H1 (cell line): Measurements from ENCODE around the gene SPG7. TPM values are rescaled to one million over a fixed set of nuclear protein-coding genes. Genes with fewer than 3 reads are reported as not detected.

Source experiments
- CTCF ChIA-PET: fragments of 300-600 bp; sonication (Branson Sonifier 250); formaldehyde crosslinking; loops from one replicate; lab custom pipeline; 2021; ENCODE audit not compliant: partially characterized antibody; lab: Charles Lee
- POLR2A ChIA-PET: fragments of 300-600 bp; sonication (Branson Sonifier 250); formaldehyde crosslinking; loops from one replicate; lab custom pipeline; 2021; ENCODE audit warnings: inconsistent platforms; ENCODE audit not compliant: partially characterized antibody; lab: Charles Lee
- DNase-seq, 2 experiments: peaks; one replicate each; pipeline versions ENCODE4 v3.0.0 to v3.0.0-alpha.2; 2010 to 2022; ENCODE audit warnings: low spot score in 2 of 2, low read depth in 1 of 2, mixed read lengths in 1 of 2
- FAIRE-seq: peaks from 2 replicates; lab custom pipeline; 2011; peaks lifted over from hg19 to GRCh38; lab: Jason Lieb, UNC
- H2AFZ ChIP-seq: 2 replicates; pipeline ENCODE4 v1.8.1; 2012; ENCODE audit warnings: low read length, inconsistent platforms
- H2AK5ac ChIP-seq: 2 replicates; pipeline ENCODE4 v1.6.1; 2013; ENCODE audit warnings: low read depth, low read length
- H2BK120ac ChIP-seq: replicated peaks from 2 replicates; pipeline ENCODE3; 2013; ENCODE audit warnings: low read depth, low read length, inconsistent platforms
- H2BK12ac ChIP-seq: 2 replicates; pipeline ENCODE4 v1.6.1; 2013; ENCODE audit warnings: low read depth, low read length
- H2BK15ac ChIP-seq: 2 replicates; pipeline ENCODE4 v1.6.1; 2013; ENCODE audit warnings: low read length
- H2BK20ac ChIP-seq: 2 replicates; pipeline ENCODE4 v1.6.1; 2013; ENCODE audit warnings: low read length
- H2BK5ac ChIP-seq: 2 replicates; pipeline ENCODE4 v1.6.1; 2013; ENCODE audit warnings: low read depth, low read length
- H3K14ac ChIP-seq: 2 replicates; pipeline ENCODE4 v1.6.1; 2013; ENCODE audit warnings: inconsistent platforms; ENCODE audit not compliant: insufficient read length
- H3K18ac ChIP-seq: 2 replicates; pipeline ENCODE4 v1.6.1; 2013; ENCODE audit warnings: low read length; ENCODE audit errors: extremely low read depth
- H3K23ac ChIP-seq: 2 replicates; pipeline ENCODE4 v1.6.1; 2013; ENCODE audit warnings: inconsistent platforms; ENCODE audit not compliant: insufficient read length
- H3K23me2 ChIP-seq: 2 replicates; pipeline ENCODE4 v1.6.1; 2013; ENCODE audit warnings: low read depth, low read length
- H3K27ac ChIP-seq: 2 replicates; pipeline ENCODE4 v1.6.1; 2011; ENCODE audit warnings: low read depth, low read length, inconsistent platforms
- H3K27me3 ChIP-seq, 4 experiments: replicated peaks in 1 of 4; 1 replicate in 1 of 4; 2 replicates in 3 of 4; pipeline versions ENCODE4 v1.6.1 to v1.8.1; 2011 to 2013; ENCODE audit warnings: low read length in 3 of 4, mild to moderate bottlenecking in 3 of 4, inconsistent platforms in 2 of 4, mixed read lengths in 2 of 4, moderate library complexity in 1 of 4; ENCODE audit not compliant: control insufficient read depth in 3 of 4, insufficient read depth in 3 of 4; ENCODE audit errors: extremely low read depth in 1 of 4
- H3K36me3 ChIP-seq, 4 experiments: 2 replicates each; pipeline versions ENCODE4 v1.6.1 to v1.8.1; 2011 to 2013; ENCODE audit warnings: mild to moderate bottlenecking in 4 of 4, low read length in 3 of 4, moderate library complexity in 2 of 4, control low read depth in 1 of 4, inconsistent platforms in 1 of 4; ENCODE audit not compliant: insufficient read depth in 4 of 4, control insufficient read depth in 2 of 4
- H3K4ac ChIP-seq: replicated peaks from 2 replicates; pipeline ENCODE3; 2013; ENCODE audit warnings: low read length, low read depth, mixed read lengths, inconsistent platforms; ENCODE audit not compliant: insufficient read length
- H3K4me1 ChIP-seq, 4 experiments: replicated peaks in 1 of 4; 1 replicate in 1 of 4; 2 replicates in 3 of 4; pipeline versions ENCODE4 v1.6.1 to v1.8.1; 2011 to 2013; ENCODE audit warnings: low read length in 3 of 4, inconsistent platforms in 2 of 4, mixed read lengths in 1 of 4; ENCODE audit not compliant: insufficient read depth in 4 of 4, control insufficient read depth in 3 of 4
- H3K4me2 ChIP-seq, 2 experiments: 2 replicates each; pipeline versions ENCODE4 v1.6.1 to v1.8.1; 2011 to 2013; ENCODE audit warnings: low read depth in 2 of 2, low read length in 2 of 2, control low read depth in 1 of 2, inconsistent platforms in 1 of 2, mild to moderate bottlenecking in 1 of 2; ENCODE audit not compliant: insufficient read depth in 1 of 2
- H3K4me3 ChIP-seq, 4 experiments: fragments of 200-600, 300-600 bp in 1 of 4; sonication (generic), shearing (Covaris generic), sonication (Bioruptor Twin) in 1 of 4; 2 replicates each; pipeline versions ENCODE4 v1.5.1 to v1.8.1; 2011 to 2016; ENCODE audit warnings: low read length in 4 of 4, low read depth in 3 of 4, control low read depth in 2 of 4, inconsistent platforms in 2 of 4, mild to moderate bottlenecking in 2 of 4, mixed read lengths in 1 of 4, moderate library complexity in 1 of 4; ENCODE audit not compliant: insufficient read depth in 2 of 4; ENCODE audit errors: extremely low read depth in 1 of 4
- H3K56ac ChIP-seq: replicated peaks from 2 replicates; pipeline ENCODE3; 2013; ENCODE audit warnings: low read depth, mild to moderate bottlenecking, mixed read lengths, low read length, inconsistent platforms; ENCODE audit not compliant: insufficient read length
- H3K79me1 ChIP-seq: 2 replicates; pipeline ENCODE4 v1.6.1; 2013; ENCODE audit warnings: low read depth, low read length, control low read depth
- H3K79me2 ChIP-seq, 2 experiments: 2 replicates each; pipeline versions ENCODE4 v1.6.1 to v1.8.1; 2012 to 2013; ENCODE audit warnings: low read length in 2 of 2, mild to moderate bottlenecking in 2 of 2, inconsistent platforms in 1 of 2; ENCODE audit not compliant: insufficient read depth in 2 of 2, control insufficient read depth in 1 of 2
- H3K9ac ChIP-seq, 4 experiments: replicated peaks in 1 of 4; 1 replicate in 1 of 4; 2 replicates in 3 of 4; pipeline versions ENCODE4 v1.6.1 to v1.8.1; 2011 to 2013; ENCODE audit warnings: low read depth in 3 of 4, low read length in 3 of 4, control low read depth in 2 of 4, mild to moderate bottlenecking in 2 of 4, moderate library complexity in 2 of 4, inconsistent platforms in 1 of 4; ENCODE audit errors: extremely low read depth in 1 of 4
- H3K9me3 ChIP-seq, 2 experiments: 2 replicates each; pipeline versions ENCODE4 v1.6.1 to v1.8.1; 2012 to 2013; ENCODE audit warnings: mild to moderate bottlenecking in 2 of 2, moderate library complexity in 2 of 2, control low read depth in 1 of 2, inconsistent platforms in 1 of 2, low read depth in 1 of 2, low read length in 1 of 2, mixed read lengths in 1 of 2; ENCODE audit not compliant: insufficient read depth in 2 of 2
- H4K20me1 ChIP-seq, 2 experiments: replicated peaks in 1 of 2; 2 replicates each; pipeline versions ENCODE3 to v1.8.1; 2011 to 2013; ENCODE audit warnings: inconsistent platforms in 2 of 2, low read length in 2 of 2, mild to moderate bottlenecking in 1 of 2; ENCODE audit not compliant: insufficient read depth in 2 of 2, control insufficient read depth in 1 of 2
- H4K5ac ChIP-seq: 2 replicates; pipeline ENCODE4 v1.6.1; 2013; ENCODE audit warnings: low read length, low read depth, mixed read lengths, inconsistent platforms; ENCODE audit not compliant: insufficient read length
- H4K8ac ChIP-seq: 2 replicates; pipeline ENCODE4 v1.8.0; 2013; ENCODE audit warnings: mild to moderate bottlenecking, moderate library complexity, low read length, inconsistent platforms; ENCODE audit not compliant: insufficient read depth; ENCODE audit errors: extremely low read depth
- H4K91ac ChIP-seq: replicated peaks from 2 replicates; pipeline ENCODE3; 2013; ENCODE audit warnings: low read length, mixed read lengths, inconsistent platforms; ENCODE audit not compliant: insufficient read length
- CBX8 ChIP-seq: fragments of 300-800, 300-1000 bp; sonication (generic); IDR thresholded peaks from 2 replicates; pipeline ENCODE4 v1.7.1; 2016; ENCODE audit warnings: low read depth, low read length, borderline replicate concordance
- CHD1 ChIP-seq: IDR thresholded peaks from 2 replicates; pipeline ENCODE4 v1.6.1; 2012; ENCODE audit warnings: low read depth, low read length, improper control_type of control experiment
- EGR1 ChIP-seq: IDR thresholded peaks from 2 replicates; pipeline ENCODE4 v1.6.1; 2011; ENCODE audit warnings: low read depth, low read length, borderline replicate concordance
- EZH2 ChIP-seq: fragments of 200-600 bp; sonication (generic); IDR thresholded peaks from 2 replicates; pipeline ENCODE4 v1.7.1; 2012; ENCODE audit warnings: low read depth, mild to moderate bottlenecking, moderate library complexity, low read length, inconsistent platforms; ENCODE audit not compliant: severe bottlenecking
- FOSL1 ChIP-seq: IDR thresholded peaks from 2 replicates; pipeline ENCODE4 v1.6.1; 2011; ENCODE audit warnings: mild to moderate bottlenecking, low read depth, low read length, moderate library complexity; ENCODE audit not compliant: insufficient read depth
- JUND ChIP-seq: IDR thresholded peaks from 2 replicates; pipeline ENCODE4 v1.6.1; 2011; ENCODE audit warnings: mild to moderate bottlenecking, improper control_type of control experiment, low read length
- KDM1A ChIP-seq: fragments of 200-600, 300-600 bp; sonication (generic); IDR thresholded peaks from 2 replicates; pipeline ENCODE4 v1.7.1; 2016; ENCODE audit warnings: mild to moderate bottlenecking, low read length, borderline replicate concordance
- KDM5A ChIP-seq: fragments of 200-600 bp; IDR thresholded peaks from 2 replicates; pipeline ENCODE4 v1.7.1; 2012; ENCODE audit warnings: mild to moderate bottlenecking, low read length, inconsistent platforms, mixed read lengths
- POLR2A ChIP-seq, 2 experiments: IDR thresholded peaks; 1 replicate in 1 of 2; 2 replicates in 1 of 2; pipeline ENCODE4 v1.6.1; 2011; ENCODE audit warnings: low read depth in 2 of 2, low read length in 2 of 2, mild to moderate bottlenecking in 2 of 2; ENCODE audit errors: control extremely low read depth in 1 of 2
- POLR2AphosphoS5 ChIP-seq: IDR thresholded peaks from 2 replicates; pipeline ENCODE4 v1.6.1; 2011; ENCODE audit warnings: low read depth, low read length
- RBBP5 ChIP-seq: IDR thresholded peaks from 2 replicates; pipeline ENCODE4 v1.7.1; 2012; ENCODE audit warnings: low read depth, mild to moderate bottlenecking, inconsistent platforms, low read length, moderate library complexity, borderline replicate concordance
- SAP30 ChIP-seq: fragments of 300-600 bp; sonication (generic); IDR thresholded peaks from 2 replicates; pipeline ENCODE4 v1.7.1; 2012; ENCODE audit warnings: low read length, moderate library complexity, mild to moderate bottlenecking, inconsistent platforms; ENCODE audit not compliant: insufficient read depth, insufficient replicate concordance
- TAF1 ChIP-seq: IDR thresholded peaks from 2 replicates; pipeline ENCODE4 v1.6.1; 2011; ENCODE audit warnings: mild to moderate bottlenecking, low read depth, low read length
- TAF7 ChIP-seq: optimal IDR thresholded peaks from 2 replicates; pipeline ENCODE3; 2011; ENCODE audit warnings: low read depth, mild to moderate bottlenecking, inconsistent platforms, low read length, moderate library complexity, borderline replicate concordance
- WGBS, 2 experiments: shearing (Covaris generic) in 1 of 2; methylation state at CpG; one replicate each; pipeline versions ENCODE4 v1.1.6 to v1.1.7; 2013 to 2015; ENCODE audit warnings: low lambda C conversion rate in 2 of 2, mixed read lengths in 2 of 2, inconsistent platforms in 1 of 2, low coverage in 1 of 2, missing lambda C conversion rate in 1 of 2; ENCODE audit not compliant: insufficient replicate concordance in 2 of 2, insufficient coverage in 1 of 2, insufficient read length in 1 of 2; ENCODE audit errors: extremely low coverage in 1 of 2, missing lambda C conversion rate in 1 of 2; 5-methylcytosine and 5-hydroxymethylcytosine counted together
- polyA plus RNA-seq, 7 experiments: library from polyadenylated mRNA; depleted of rRNA in 3 of 7; stranded (reverse) in 5 of 7; unstranded in 2 of 7; fragments of >200 nt in 5 of 7; fragments of 200-250 nt in 2 of 7; gene quantifications; 1 replicate in 5 of 7; 2 replicates in 1 of 7; 4 replicates in 1 of 7; pipeline versions ENCODE4 v1.2.1 to v1.2.3, GENCODE V29; 2011 to 2013; ENCODE audit warnings: missing spikeins in 2 of 7, mixed read lengths in 2 of 7
- total RNA-seq: library from RNA; stranded (reverse); fragmentation: NEBNext Ultra II Directional; extraction: Animal tissue kit (Norgen Biotek cat#: 25700); gene quantifications from 2 replicates; pipeline ENCODE4 v1.2.1, GENCODE V29; 2021

Gene SPG7
- total and polyA plus RNA-seq, 2 of the 8 experiments (the other 6 are each of a cell fraction or from before 2014, with no cell fraction given), result 72.1 to 113 TPM

DNA sequence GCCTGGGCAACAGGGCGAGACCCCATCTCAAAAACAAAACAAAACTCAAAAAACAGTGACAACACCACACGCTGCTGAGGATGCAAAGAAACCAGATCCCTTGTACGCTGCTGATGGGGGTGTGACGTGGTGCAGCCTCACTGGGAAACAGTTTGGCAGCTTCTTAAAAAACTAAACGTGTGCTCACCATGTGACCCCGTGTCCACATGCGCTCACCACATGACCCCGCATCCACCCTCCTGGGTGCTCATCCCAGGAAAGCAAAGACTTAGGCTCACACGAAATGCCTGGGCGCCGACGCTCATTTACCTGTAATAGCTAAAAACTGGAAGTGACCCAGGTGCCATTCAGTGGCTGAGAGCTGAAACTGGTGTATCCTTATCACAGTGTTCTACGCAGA is 32.4 kb downstream of the SPG7 start:
- H3K4ac ChIP-seq, result no peak overlapping the region
- no peak overlapping the region for H3K27ac ChIP-seq
- H3K79me2 ChIP-seq, result peaks cover 0 to under 1% of the 10 kb centered on the region in 2 experiments; a peak in 1 of 4 replicates
- no peak overlapping the region for H3K56ac ChIP-seq
- H3K36me3 ChIP-seq, result peaks cover 8 to 31% (median 21%) of the 10 kb centered on the region in 4 experiments
- H2BK12ac ChIP-seq, result no peak overlapping the region
- H3K9me3 ChIP-seq, result no peaks in the 10 kb centered on the region
- H3K79me1 ChIP-seq, result peaks cover 4% of the 10 kb centered on the region; the same call in 1 of the 2 replicates
- no peak overlapping the region for H3K23ac ChIP-seq
- no peak overlapping the region for H2AK5ac ChIP-seq
- peaks cover 4 to 14% of the 10 kb centered on the region in 2 experiments for H4K20me1 ChIP-seq
- no peak overlapping the region for H3K9ac ChIP-seq
- no peak overlapping the region for H4K8ac ChIP-seq
- H3K18ac ChIP-seq, result no peak overlapping the region
- H3K4me2 ChIP-seq, result no peak overlapping the region
- no peak for DNase-seq
- 92% methylated on average over 13 of the region's 13 CpGs; no CpG with 5 or more reads in 1 of the 2 experiments for WGBS, 2 experiments
- H4K5ac ChIP-seq, result no peak overlapping the region
- no peak overlapping the region for H2BK15ac ChIP-seq
- no peaks in the 10 kb centered on the region for H3K23me2 ChIP-seq
- H2BK5ac ChIP-seq, result no peak overlapping the region; the same call in 1 of the 2 replicates
- POLR2A ChIA-PET, result interaction anchor here (1.0 to 7.2 kb wide), 3 partner anchors 10 to 17 kb away, joined by 3 to 47 read pairs (median 3); no protein-coding TSS in a partner anchor
- no peaks in the 10 kb centered on the region for H3K27me3 ChIP-seq
- no peak overlapping the region for H2BK20ac ChIP-seq
- no peaks in the 10 kb centered on the region for H3K4me1 ChIP-seq
- H3K4me3 ChIP-seq, result no peak overlapping the region
- CTCF ChIA-PET, result interaction anchor here (0.8 to 1.2 kb wide), 3 partner anchors 9 to 17 kb away, joined by 3 to 6 read pairs (median 4); no protein-coding TSS in a partner anchor
- no peak for FAIRE-seq
- no peak overlapping the region for H2AFZ ChIP-seq
- H2BK120ac ChIP-seq, result no peak overlapping the region
- H3K14ac ChIP-seq, result no peak overlapping the region
- H4K91ac ChIP-seq, result no peak overlapping the region
- TF ChIP-seq POLR2A (IDR thresholded peaks at IDR 0.05; ENCODE audit: control extremely low read depth in 1 of 2, low read depth in 2 of 2, low read length in 2 of 2) (no peak), RBBP5 (no peak), KDM5A (no peak), SAP30 (no peak), CBX8 (no peak), KDM1A (no peak), JUND (no peak), CHD1 (no peak), POLR2AphosphoS5 (no peak), FOSL1 (no peak), TAF7 (no peak), EGR1 (no peak), EZH2 (no peak), TAF1 (no peak)
